MM.1S (cell line): ENCODE measurements around the gene TSHR.

Source experiments
- DNase-seq: peaks from one replicate; pipeline ENCODE4 v3.0.0-alpha.2; 2015
- H2AFZ ChIP-seq: fragments of 300-600 bp; sonication (generic); 2 replicates; pipeline ENCODE4 v1.6.0; 2016; ENCODE audit warnings: antibody characterized with exemption, low read length
- H3F3A ChIP-seq: fragments of 300-600 bp; sonication (generic); 2 replicates; pipeline ENCODE4 v1.6.1; 2016; ENCODE audit warnings: mild to moderate bottlenecking, antibody characterized with exemption, low read length, moderate library complexity, mixed read lengths; ENCODE audit not compliant: insufficient read depth
- H3K27ac ChIP-seq: fragments of 300-600 bp; sonication (generic); 2 replicates; pipeline ENCODE4 v1.5.1; 2016; ENCODE audit warnings: mild to moderate bottlenecking, low read length
- H3K27me3 ChIP-seq: fragments of 300-600 bp; sonication (generic); replicated peaks from 2 replicates; pipeline ENCODE4 v1.6.0; 2016; ENCODE audit warnings: low read length; ENCODE audit not compliant: insufficient read depth
- H3K36me3 ChIP-seq: fragments of 300-600 bp; sonication (generic); replicated peaks from 2 replicates; pipeline ENCODE4 v1.6.1; 2016; ENCODE audit warnings: mild to moderate bottlenecking, low read length, mixed read lengths; ENCODE audit not compliant: insufficient read depth
- H3K4me1 ChIP-seq: fragments of 300-600 bp; sonication (generic); 2 replicates; pipeline ENCODE4 v1.6.1; 2016; ENCODE audit warnings: low read length, mixed read lengths
- H3K4me2 ChIP-seq: fragments of 300-600 bp; sonication (generic); 2 replicates; pipeline ENCODE4 v1.6.0; 2016; ENCODE audit warnings: low read depth, low read length
- H3K4me3 ChIP-seq: fragments of 300-600 bp; sonication (generic); 2 replicates; pipeline ENCODE4 v1.5.1; 2016; ENCODE audit warnings: low read length, mixed read lengths
- H3K79me2 ChIP-seq: fragments of 300-600 bp; sonication (generic); 2 replicates; pipeline ENCODE4 v1.6.1; 2016; ENCODE audit warnings: mixed run types, low read length, mixed read lengths
- H3K9ac ChIP-seq: fragments of 300-600 bp; sonication (generic); 2 replicates; pipeline ENCODE4 v1.6.1; 2016; ENCODE audit warnings: low read length, mixed read lengths
- H3K9me2 ChIP-seq: fragments of 300-600 bp; sonication (generic); replicated peaks from 2 replicates; pipeline ENCODE4 v1.6.1; 2016; ENCODE audit warnings: mild to moderate bottlenecking, low read length, mixed read lengths; ENCODE audit not compliant: insufficient read depth
- H3K9me3 ChIP-seq: fragments of 300-600 bp; sonication (generic); replicated peaks from 2 replicates; pipeline ENCODE4 v1.6.1; 2016; ENCODE audit warnings: mild to moderate bottlenecking, low read length, mixed read lengths; ENCODE audit not compliant: insufficient read depth
- H4K20me1 ChIP-seq: fragments of 300-600 bp; sonication (generic); 2 replicates; pipeline ENCODE4 v1.6.1; 2016; ENCODE audit warnings: mild to moderate bottlenecking, low read length, moderate library complexity, mixed read lengths; ENCODE audit not compliant: insufficient read depth
- EZH2 ChIP-seq: fragments of 300-600 bp; sonication (generic); optimal IDR thresholded peaks from 2 replicates; pipeline ENCODE3; 2017; ENCODE audit warnings: low read depth, mild to moderate bottlenecking, antibody characterized with exemption, low read length, mixed read lengths
- EZH2phosphoT487 ChIP-seq: fragments of 300-600 bp; sonication (generic); IDR thresholded peaks from 2 replicates; pipeline ENCODE4 v1.6.1; 2018; ENCODE audit warnings: antibody characterized with exemption, low read length
- TF ChIP-seq, protein P1 (sequence below): fragments of 300-600 bp; sonication (generic); IDR thresholded peaks from 2 replicates; pipeline ENCODE4 v1.5.1; 2016; ENCODE audit warnings: antibody characterized with exemption, low read length, mixed read lengths

Gene TSHR

DNA sequence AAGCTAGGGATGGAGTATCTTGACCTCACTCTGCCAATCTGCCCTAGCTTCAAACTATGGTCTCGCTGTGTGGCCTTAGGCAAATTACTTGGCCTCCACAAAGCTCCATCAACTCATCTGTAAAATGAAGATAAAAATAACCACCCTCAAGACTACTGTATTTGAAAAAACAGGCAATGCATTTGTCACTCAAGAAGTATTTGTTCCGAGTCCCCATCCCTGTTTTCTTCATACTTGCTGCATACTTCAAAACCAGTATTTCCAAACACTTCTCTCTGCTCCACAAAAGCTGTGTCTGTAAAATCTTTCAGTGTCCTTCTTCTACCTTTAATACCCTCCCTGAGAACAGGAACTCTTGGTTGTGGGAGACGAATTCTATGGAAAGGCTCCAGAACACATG, 217.5 kb downstream of the TSHR start:
- DNase-seq = no peak

DNA sequence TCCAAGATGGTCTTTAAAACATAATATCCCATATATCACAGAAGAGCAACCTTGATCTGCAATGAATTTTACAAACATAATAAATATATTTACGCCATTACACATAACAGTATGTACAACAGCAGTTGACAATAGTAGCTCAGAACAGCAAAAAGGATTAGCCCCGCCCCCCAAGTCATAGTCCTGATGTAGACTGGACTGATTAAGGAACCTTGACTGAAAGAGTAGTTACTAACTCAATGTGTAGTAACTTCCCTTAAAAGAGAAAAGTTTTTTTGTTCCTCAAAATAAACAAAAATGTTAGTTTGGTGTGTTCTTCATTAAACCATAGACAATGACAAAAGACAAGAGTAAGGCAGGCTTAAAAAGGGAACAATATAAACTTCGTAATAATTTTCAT, 220.8 kb downstream of the TSHR start:
- Histone ChIP-seq H3K27me3 (no peaks in the 10 kb centered on the region), H2AFZ (no peak overlapping the region), H3F3A (peaks cover 10% of the 10 kb centered on the region), H3K79me2 (peaks cover 5% of the 10 kb centered on the region; the same call in 1 of the 2 replicates), H3K4me3 (no peak overlapping the region), H3K36me3 (no peaks in the 10 kb centered on the region; the same call in 1 of the 2 replicates), H3K9me3 (no peaks in the 10 kb centered on the region), H3K4me2 (no peak overlapping the region), H3K9me2 (no peaks in the 10 kb centered on the region), H4K20me1 (no peaks in the 10 kb centered on the region), H3K27ac (no peak overlapping the region), H3K4me1 (0 out of 2 replicates have a peak, but pooled peaks cover 10% of the 10 kb centered on the region), H3K9ac (no peak overlapping the region)
- TF ChIP-seq, protein P1, sequence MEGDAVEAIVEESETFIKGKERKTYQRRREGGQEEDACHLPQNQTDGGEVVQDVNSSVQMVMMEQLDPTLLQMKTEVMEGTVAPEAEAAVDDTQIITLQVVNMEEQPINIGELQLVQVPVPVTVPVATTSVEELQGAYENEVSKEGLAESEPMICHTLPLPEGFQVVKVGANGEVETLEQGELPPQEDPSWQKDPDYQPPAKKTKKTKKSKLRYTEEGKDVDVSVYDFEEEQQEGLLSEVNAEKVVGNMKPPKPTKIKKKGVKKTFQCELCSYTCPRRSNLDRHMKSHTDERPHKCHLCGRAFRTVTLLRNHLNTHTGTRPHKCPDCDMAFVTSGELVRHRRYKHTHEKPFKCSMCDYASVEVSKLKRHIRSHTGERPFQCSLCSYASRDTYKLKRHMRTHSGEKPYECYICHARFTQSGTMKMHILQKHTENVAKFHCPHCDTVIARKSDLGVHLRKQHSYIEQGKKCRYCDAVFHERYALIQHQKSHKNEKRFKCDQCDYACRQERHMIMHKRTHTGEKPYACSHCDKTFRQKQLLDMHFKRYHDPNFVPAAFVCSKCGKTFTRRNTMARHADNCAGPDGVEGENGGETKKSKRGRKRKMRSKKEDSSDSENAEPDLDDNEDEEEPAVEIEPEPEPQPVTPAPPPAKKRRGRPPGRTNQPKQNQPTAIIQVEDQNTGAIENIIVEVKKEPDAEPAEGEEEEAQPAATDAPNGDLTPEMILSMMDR = no peak
- TF ChIP-seq EZH2 = no peak
- no peak for TF ChIP-seq EZH2phosphoT487
- DNase-seq = no peak

More for the DNA sequence above, 217.5 kb downstream of the TSHR start:
- Histone ChIP-seq H3K27me3 (no peaks in the 10 kb centered on the region), H3K36me3 (no peaks in the 10 kb centered on the region), H2AFZ (no peak overlapping the region), H3K4me3 (no peak overlapping the region), H3F3A (peaks cover 8% of the 10 kb centered on the region), H4K20me1 (no peaks in the 10 kb centered on the region), H3K79me2 (no peaks in the 10 kb centered on the region), H3K9ac (no peak overlapping the region), H3K4me2 (no peak overlapping the region), H3K27ac (no peak overlapping the region), H3K4me1 (peaks cover 12% of the 10 kb centered on the region; the same call in 1 of the 2 replicates), H3K9me3 (no peaks in the 10 kb centered on the region), H3K9me2 (no peaks in the 10 kb centered on the region)
- no peak for TF ChIP-seq EZH2
- TF ChIP-seq, protein P1 = no peak

DNA sequence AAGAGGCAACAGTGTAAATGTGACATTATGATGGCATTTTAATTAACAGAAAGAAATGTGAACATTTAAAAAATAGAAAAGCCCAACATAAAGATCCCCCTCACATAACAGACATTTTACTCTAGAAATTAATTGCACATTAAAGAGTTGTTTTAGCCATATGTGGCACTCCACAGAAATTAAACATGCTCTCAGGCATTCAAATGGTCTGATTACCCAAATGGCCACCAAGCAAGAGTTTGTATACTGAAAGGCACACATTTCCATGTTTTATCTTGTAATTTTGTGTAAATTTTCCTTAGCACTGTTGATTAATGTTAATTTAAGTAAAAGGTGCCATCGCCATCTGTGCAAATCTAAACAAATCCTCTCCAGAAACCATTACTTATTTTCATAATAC, 221.8 kb downstream of the TSHR start:
- Histone ChIP-seq H3K4me1 (0 out of 2 replicates have a peak, but pooled peaks cover 10% of the 10 kb centered on the region), H4K20me1 (no peaks in the 10 kb centered on the region), H3K9me2 (no peaks in the 10 kb centered on the region), H3K4me2 (peak overlapping the region; percentile 69), H3K4me3 (peak overlapping the region; percentile 46; the same call in 1 of the 2 replicates), H3K9ac (peak overlapping the region; percentile 26; the same call in 1 of the 2 replicates), H3K79me2 (peaks cover 6% of the 10 kb centered on the region; the same call in 1 of the 2 replicates), H3K9me3 (no peaks in the 10 kb centered on the region), H3K27ac (peak overlapping the region; percentile 69; the same call in 1 of the 2 replicates), H3K27me3 (no peaks in the 10 kb centered on the region), H2AFZ (no peak overlapping the region), H3K36me3 (no peaks in the 10 kb centered on the region; the same call in 1 of the 2 replicates), H3F3A (peaks cover 10% of the 10 kb centered on the region)
- no peak for DNase-seq
- TF ChIP-seq, protein P1 = no peak
- no peak for TF ChIP-seq EZH2
- no peak for TF ChIP-seq EZH2phosphoT487
